HUDEP-2 (cell line): ENCODE data around the gene TNXB.
"Not testable (repeated sequence)": the region's sequence is repeated elsewhere in the genome, so short reads cannot be mapped to it uniquely, and the experiment has no call there.

Experiments
- DNase-seq, 76 experiments: peaks; one replicate each; lab custom pipeline; 2025; ENCODE audit not compliant: unreplicated experiment in 76 of 76; lab: John Stamatoyannopoulos, UW

Gene TNXB

DNA sequence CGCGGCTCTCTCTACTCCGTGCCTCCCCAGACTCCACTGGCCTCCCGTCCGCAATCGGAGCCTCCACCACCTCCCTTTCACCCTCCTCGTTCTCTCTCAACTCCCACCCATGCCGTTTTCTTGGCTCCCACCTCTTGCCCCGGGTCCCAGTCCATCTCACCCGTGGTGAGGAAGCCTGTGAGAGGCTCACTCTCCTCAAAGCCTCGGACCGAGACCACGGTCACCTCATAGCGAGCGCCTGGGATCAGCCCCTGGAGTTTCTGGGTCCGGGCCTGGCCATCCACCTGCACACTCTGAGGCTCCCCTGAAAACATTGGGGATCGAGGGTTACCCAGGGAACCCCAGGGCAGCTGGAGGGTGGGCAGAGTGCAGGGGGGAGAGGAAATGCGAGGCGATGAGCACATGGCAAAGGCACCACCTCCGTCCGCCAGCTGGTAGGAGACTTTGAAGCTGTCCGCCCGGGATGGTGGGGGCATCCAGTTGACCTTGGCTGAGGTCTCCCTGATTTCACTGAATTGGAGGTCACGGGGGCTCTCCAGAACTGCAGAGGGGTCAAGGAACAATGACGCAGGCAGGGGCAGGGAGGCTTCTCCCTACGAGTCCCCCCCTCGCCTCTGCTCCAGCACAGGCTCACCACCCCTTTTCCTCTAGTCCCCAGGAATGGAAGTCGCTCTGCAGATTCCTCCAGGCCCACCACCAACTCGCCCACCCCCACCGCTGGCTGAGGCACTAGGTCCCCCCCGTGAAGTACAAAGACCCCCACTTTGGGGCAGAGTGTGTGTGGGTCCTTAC is 65.4 kb downstream of the TNXB start:
- not testable (repeated sequence) for DNase-seq

DNA sequence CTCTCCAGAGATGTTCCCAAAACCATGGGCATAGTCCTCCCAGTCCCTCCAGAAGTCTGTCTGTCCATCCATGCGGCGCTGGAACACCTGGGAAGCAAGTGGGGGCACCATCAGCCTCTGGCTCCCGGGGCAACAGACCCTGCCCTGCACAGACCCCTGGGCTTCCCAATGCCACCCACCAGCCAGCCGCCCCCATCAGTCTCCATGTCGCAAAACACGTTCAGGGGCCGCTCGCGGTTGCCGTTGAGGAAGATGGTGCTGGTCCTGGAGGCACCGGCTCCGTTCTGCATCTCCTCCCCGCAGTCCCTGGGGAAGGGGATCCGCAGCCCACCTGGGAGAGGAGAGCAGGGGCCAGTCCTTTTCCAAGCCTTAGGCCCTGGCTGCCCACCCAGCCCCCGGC is 66.9 kb downstream of the TNXB start:
- not testable (repeated sequence) for DNase-seq

DNA sequence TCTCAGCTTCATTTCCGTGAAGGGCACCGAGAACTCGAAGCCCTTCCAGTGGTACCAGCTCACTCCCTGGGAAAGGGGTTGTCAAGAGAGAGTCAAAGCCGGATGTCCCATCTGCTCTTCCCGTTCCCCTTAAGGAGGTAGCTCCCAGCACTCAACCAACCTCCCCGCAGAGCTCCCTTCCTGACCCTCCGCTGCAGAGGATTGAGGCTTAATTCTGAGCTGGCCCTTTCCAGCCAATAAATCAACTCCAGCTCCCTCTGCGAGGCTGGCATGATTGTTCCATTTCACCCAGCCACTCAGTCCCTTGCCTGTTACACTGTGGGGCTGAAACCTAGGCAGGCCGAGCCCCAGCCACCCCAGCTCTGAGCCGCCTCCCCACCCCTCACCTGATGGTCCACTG is 67.8 kb downstream of the TNXB start:
- not testable (repeated sequence) for DNase-seq

DNA sequence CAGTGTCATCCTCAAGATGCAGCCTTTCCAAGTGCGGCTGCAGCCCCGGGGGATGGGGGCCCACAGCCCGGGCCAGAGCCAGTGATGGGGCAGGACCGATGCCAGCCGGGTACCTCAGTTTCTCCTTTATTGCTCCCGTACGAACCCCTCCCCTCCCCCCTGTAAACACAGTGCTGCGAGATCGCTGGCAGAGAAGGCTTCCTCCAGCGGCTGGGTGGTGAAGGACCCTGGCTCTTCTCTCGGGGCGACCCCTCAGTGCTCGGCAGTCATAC is 68.2 kb downstream of the TNXB start:
- not testable (repeated sequence) for DNase-seq

DNA sequence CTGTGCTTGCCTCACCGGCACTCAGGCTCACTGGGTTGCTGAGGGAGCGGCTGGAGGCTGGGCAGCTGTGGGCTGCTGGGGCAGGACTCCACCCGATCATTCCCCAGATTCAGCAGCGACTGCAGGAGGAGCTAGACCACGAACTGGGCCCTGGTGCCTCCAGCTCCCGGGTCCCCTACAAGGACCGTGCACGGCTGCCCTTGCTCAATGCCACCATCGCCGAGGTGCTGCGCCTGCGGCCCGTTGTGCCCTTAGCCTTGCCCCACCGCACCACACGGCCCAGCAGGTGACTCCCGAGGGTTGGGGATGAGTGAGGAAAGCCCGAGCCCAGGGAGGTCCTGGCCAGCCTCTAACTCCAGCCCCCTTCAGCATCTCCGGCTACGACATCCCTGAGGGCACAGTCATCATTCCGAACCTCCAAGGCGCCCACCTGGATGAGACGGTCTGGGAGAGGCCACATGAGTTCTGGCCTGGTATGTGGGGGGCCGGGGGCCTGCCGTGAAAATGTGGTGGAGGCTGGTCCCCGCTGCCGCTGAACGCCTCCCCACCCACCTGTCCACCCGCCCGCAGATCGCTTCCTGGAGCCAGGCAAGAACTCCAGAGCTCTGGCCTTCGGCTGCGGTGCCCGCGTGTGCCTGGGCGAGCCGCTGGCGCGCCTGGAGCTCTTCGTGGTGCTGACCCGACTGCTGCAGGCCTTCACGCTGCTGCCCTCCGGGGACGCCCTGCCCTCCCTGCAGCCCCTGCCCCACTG is 68.7 kb downstream of the TNXB start:
- not testable (repeated sequence) for DNase-seq

DNA sequence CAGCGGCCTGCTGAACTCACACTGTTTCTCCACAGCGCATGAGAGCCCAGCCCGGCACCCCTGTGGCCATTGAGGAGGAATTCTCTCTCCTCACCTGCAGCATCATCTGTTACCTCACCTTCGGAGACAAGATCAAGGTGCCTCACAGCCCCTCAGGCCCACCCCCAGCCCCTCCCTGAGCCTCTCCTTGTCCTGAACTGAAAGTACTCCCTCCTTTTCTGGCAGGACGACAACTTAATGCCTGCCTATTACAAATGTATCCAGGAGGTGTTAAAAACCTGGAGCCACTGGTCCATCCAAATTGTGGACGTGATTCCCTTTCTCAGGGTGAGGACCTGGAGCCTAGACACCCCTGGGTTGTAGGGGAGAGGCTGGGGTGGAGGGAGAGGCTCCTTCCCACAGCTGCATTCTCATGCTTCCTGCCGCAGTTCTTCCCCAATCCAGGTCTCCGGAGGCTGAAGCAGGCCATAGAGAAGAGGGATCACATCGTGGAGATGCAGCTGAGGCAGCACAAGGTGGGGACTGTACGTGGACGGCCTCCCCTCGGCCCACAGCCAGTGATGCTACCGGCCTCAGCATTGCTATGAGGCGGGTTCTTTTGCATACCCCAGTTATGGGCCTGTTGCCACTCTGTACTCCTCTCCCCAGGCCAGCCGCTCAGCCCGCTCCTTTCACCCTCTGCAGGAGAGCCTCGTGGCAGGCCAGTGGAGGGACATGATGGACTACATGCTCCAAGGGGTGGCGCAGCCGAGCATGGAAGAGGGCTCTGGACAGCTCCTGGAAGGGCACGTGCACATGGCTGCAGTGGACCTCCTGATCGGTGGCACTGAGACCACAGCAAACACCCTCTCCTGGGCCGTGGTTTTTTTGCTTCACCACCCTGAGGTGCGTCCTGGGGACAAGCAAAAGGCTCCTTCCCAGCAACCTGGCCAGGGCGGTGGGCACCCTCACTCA is 69.5 kb downstream of the TNXB start:
- DNase-seq = not testable (repeated sequence)

DNA sequence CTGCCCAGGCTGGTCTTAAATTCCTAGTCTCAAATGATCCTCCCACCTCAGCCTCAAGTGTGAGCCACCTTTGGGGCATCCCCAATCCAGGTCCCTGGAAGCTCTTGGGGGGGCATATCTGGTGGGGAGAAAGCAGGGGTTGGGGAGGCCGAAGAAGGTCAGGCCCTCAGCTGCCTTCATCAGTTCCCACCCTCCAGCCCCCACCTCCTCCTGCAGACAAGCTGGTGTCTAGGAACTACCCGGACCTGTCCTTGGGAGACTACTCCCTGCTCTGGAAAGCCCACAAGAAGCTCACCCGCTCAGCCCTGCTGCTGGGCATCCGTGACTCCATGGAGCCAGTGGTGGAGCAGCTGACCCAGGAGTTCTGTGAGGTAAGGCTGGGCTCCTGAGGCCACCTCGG is 70.3 kb downstream of the TNXB start:
- not testable (repeated sequence) for DNase-seq

DNA sequence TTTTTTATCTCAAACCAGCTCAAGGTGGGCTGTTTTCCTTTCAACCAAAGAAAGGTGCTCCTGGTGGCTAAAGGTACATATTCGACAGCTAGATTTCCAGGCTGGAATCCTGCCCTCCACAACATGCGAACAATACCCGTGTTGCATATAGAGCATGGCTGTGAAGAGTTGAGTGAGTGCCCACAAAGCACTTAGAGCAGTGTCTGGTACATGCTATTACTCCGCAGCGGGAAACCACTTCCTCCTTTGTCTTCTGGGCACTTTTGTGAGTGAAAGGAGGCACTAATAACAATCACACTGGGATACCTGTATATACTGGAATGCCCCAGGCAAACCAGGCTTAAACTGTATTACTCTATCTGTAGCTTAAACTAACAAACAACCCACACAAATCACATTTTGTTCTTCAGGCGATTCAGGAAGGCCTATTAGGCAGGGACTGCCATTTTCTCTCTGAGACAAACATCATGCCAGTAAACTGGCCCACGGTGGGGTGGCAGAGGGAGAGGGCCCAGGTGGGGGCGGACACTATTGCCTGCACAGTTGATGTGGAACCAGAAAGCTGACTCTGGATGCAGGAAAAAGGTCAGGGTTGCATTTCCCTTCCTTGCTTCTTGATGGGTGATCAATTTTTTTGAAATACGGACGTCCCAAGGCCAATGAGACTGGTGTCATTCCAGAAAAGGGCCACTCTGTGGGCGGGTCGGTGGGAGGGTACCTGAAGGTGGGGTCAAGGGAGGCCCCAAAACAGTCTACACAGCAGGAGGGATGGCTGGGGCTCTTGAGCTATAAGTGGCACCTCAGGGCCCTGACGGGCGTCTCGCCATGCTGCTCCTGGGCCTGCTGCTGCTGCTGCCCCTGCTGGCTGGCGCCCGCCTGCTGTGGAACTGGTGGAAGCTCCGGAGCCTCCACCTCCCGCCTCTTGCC is 71.3 kb downstream of the TNXB start, which contains the start of gene CYP21A2:
Gene CYP21A2, plus strand, starts transcription at position 818 of the 927 bp plus-strand sequence. Its CDS starts 8 bp downstream, at position 826.
- not testable (repeated sequence) for DNase-seq

DNA sequence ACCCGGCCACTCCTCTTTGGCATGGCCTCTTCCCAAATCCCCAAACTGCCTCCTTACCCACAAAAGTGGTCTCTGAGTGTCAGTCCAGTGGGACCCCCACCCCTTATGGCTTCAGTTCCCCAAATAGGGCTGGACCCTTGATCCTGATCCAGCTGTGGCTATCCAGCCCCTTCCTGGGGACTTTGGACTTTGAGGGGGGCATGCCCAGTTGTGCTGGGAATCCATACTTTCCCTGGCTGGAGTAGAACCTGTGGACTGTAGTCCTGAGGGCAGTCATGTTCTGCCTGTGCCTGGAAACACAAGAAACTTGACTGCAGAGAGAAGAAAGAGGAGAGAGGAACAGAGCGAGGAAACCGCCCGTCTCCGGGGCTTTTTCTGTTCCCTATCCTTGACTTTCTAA is 72.0 kb downstream of the TNXB start:
- not testable (repeated sequence) for DNase-seq

DNA sequence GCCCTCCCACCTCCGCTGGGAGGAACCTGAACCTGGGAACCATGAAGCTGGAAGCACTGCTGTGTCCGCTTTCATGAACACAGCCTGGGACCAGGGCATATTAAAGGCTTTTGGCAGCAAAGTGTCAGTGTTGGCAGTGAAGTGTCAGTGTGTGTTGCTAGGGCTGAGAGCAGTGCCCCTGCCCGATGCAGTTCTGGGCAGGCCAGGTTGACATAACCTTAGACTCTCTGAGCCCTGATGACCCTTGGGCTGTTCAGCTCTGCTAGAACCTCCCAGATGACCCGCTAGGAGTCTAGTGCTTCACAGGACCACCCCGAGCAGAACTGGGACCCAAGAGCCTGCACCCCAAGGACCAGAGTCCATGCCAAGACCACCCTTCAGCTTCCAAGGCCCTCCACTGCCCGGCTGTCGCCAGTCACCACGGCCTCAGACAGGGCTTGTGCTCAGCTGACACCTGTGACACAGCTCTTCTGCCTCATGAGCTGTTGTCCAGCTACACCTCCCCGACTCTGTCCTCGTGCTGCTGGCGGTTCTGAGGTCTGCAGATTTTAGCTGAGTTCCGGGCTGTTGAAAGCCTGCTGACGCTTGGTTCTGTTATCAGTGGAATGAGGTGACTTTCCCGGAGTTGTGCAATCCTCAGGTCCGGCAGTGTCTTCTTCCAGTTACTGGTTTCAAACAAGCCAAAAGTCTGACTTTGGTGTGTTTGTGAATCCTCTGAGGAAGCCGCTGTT is 73.7 kb downstream of the TNXB start:
- DNase-seq = not testable (repeated sequence)

DNA sequence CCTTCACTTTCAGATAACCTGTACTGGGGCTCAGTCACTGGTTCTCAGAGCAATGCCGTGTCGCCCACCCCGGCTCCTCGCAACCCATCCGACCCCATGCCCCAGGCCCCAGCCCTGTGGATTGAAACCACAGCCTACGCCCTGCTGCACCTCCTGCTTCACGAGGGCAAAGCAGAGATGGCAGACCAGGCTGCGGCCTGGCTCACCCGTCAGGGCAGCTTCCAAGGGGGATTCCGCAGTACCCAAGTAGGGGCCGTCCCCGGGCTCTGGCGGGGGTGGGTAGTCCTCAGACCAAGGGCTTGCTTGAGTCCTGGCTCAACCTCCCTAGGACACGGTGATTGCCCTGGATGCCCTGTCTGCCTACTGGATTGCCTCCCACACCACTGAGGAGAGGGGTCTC is 79.6 kb downstream of the TNXB start:
- not testable (repeated sequence) for DNase-seq

DNA sequence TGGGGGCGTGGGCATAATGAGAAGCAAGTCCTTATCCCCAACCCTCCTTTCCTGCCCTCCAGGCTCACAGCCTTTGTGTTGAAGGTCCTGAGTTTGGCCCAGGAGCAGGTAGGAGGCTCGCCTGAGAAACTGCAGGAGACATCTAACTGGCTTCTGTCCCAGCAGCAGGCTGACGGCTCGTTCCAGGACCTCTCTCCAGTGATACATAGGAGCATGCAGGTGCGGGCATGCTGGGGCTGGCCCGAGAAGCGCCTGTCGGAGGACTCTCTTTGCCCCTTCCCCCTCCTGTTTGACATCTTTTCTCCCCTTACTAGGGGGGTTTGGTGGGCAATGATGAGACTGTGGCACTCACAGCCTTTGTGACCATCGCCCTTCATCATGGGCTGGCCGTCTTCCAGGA is 80.5 kb downstream of the TNXB start:
- DNase-seq = not testable (repeated sequence)

DNA sequence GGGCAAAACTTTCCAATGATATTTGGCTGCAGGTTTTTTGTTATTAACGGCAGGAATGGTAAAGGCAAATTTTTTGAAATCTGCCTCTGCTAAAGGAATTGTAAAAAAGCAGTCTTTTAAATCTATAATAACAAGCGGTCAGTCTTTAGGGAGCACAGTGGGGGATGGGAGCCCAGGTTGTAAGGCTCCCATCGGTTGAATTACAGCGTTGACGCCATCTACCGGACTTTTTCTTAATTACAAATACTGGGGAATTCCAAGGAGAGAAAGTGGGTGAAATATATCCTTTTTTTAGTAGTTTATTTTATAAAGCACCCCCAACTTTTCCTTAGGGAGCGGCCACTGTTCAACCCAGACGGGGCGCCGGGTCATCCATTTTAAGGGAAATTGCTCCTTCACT is 87.0 kb downstream of the TNXB start:
- DNase-seq = not testable (repeated sequence)

DNA sequence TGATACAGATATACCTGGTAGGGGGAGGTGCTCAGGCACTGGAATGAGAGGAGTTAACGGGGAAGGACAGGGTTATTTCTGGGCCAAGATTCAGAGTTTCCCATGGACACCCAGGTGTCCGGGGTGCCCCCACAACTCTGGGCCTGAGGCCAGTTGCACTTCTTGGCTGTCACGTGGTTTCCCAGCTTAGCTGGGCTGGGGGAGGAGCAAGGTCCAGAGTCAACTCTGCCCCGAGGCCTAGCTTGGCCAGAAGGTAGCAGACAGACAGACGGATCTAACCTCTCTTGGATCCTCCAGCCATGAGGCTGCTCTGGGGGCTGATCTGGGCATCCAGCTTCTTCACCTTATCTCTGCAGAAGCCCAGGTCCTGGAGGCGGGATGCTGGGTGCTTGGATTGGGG is 94.6 kb downstream of the TNXB start, which contains the start of gene C4B:
Gene C4B, plus strand, starts transcription at position 249 of the 400 bp plus-strand sequence. Its CDS starts 51 bp downstream, at position 300.
- DNase-seq = not testable (repeated sequence)

DNA sequence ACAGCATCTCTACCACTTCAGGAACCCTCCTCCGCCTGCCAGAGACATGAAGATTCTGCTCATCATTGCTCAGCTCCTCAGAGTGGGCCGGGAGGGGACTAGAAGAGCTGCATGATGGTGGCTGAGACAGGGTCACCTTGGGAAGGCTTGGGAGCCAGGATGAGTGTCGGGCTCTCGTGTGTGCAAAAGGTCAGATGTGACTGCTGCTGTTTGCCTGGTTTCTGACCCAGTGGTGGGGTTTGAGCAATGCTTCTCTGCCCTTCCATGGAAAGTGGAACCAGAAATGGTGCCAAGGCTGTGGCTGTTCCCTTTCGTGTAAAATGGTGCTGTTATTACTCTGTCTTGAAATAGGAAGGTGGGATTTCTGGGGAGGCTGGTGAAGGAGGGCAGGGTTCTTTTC is 95.4 kb downstream of the TNXB start:
- DNase-seq = not testable (repeated sequence)

DNA sequence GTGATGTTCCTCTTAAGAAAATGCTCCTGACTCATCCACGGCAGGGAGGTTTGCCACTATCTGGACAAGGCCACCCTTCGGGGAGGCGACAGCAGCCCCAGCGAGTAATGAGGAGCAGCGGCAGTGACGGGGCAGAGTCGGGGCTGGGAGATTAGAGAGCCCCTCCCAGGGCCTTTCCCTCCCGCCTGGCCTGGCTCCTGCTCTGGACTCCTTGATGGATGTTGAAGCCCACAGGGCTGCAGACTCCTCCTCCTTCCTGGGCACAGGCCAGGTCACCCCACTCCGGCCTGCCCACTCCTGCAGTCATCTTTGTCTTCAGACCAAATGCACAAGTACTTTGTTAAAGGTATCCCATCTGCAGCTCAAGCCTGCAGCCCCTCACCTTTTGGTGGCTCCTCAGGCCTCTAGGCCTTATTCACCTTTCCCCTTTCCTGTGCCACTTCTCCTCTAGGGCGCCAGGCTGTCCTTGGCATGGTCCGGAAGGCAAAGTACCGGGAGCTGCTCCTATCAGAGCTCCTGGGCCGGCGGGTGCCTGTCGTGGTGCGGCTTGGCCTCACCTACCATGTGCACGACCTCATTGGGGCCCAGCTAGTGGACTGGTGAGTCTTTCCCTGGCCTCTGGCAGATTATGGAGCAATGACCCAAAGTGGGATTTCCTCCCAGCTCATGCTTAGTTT is 96.1 kb downstream of the TNXB start:
- DNase-seq = peak in 12 of 76 experiments; percentile 5 to 69 (median 28)

DNA sequence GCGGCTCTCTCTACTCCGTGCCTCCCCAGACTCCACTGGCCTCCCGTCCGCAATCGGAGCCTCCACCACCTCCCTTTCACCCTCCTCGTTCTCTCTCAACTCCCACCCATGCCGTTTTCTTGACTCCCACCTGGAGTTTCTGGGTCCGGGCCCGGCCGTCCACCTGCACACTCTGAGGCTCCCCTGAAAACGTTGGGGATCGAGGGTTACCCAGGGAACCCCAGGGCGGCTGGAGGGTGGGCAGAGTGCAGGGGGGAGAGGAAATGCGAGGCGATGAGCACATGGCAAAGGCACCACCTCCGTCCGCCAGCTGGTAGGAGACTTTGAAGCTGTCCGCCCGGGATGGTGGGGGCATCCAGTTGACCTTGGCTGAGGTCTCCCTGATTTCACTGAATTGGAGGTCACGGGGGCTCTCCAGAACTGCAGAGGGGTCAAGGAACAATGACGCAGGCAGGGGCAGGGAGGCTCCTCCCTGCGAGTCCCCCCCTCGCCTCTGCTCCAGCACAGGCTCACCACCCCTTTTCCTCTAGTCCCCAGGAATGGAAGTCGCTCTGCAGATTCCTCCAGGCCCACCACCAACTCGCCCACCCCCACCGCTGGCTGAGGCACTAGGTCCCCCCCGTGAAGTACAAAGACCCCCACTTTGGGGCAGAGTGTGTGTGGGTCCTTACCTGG is 98.1 kb downstream of the TNXB start:
- not testable (repeated sequence) for DNase-seq

DNA sequence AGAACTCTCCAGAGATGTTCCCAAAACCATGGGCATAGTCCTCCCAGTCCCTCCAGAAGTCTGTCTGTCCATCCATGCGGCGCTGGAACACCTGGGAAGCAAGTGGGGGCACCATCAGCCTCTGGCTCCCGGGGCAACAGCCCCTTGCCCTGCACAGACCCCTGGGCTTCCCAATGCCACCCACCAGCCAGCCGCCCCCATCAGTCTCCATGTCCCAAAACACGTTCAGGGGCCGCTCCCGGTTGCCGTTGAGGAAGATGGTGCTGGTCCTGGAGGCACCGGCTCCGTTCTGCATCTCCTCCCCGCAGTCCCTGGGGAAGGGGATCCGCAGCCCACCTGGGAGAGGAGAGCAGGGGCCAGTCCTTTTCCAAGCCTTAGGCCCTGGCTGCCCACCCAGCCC is 99.6 kb downstream of the TNXB start:
- DNase-seq = not testable (repeated sequence)
